ENCODE results near the gene FUT3.

DNA sequence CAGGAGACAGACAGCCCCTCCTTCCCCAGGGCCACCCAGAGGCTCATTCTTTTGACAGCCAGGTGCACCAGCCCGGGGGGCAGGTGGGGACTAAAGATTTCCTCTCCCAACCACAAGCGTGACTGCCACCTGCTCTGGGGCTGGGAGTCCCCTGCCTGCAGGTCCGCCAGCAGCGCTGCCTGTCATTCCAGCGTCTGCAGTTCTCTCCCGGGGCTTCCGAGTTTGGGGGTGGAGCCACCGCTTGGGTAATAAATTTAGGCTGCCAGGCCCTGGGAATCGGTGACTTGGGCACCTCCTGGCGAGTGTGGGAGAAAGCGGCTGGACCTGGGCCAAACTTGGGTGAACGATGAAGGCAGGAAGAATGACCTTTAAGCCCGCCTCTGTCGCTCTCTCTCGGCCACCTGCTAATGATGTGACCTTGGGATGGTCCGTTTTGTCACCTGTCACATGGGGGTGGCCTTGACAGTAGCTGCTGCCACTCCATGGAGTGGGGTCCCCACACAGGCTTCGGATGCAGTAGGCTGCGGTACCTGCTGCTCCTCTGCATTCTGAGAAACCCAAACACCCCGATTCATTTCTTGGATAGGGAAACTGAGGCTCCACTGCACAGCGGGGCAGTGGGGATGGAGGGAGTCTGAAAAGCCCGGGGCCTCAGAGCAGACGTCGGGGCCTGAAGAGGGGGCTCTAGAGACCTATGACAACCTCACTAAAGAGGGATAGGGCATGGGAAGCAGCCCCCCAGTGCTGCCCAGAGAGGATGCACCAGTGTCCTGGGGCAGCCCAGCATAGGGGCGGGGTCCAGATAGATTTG is 24.5 kb downstream of the FUT3 start:
- TF ChIP-seq POLR2A (IDR thresholded peaks at IDR 0.05) (no peak), POLR2AphosphoS5 (IDR thresholded peaks at IDR 0.05; ENCODE audit: insufficient read depth in 1 of 2, low read depth in 1 of 2) (no peak)
- TF ChIP-seq, protein P1, sequence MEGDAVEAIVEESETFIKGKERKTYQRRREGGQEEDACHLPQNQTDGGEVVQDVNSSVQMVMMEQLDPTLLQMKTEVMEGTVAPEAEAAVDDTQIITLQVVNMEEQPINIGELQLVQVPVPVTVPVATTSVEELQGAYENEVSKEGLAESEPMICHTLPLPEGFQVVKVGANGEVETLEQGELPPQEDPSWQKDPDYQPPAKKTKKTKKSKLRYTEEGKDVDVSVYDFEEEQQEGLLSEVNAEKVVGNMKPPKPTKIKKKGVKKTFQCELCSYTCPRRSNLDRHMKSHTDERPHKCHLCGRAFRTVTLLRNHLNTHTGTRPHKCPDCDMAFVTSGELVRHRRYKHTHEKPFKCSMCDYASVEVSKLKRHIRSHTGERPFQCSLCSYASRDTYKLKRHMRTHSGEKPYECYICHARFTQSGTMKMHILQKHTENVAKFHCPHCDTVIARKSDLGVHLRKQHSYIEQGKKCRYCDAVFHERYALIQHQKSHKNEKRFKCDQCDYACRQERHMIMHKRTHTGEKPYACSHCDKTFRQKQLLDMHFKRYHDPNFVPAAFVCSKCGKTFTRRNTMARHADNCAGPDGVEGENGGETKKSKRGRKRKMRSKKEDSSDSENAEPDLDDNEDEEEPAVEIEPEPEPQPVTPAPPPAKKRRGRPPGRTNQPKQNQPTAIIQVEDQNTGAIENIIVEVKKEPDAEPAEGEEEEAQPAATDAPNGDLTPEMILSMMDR (IDR thresholded peaks at IDR 0.05) = no peak

All from vagina (tissue), 2 donors.